VCaP (cell line): Measurements from ENCODE around the gene SERPINE2.

Experiments
- H3K27ac ChIP-seq: fragments of 450-650 bp; 2 replicates; pipeline ENCODE4 v1.5.1; 2017
- TF ChIP-seq, protein P1 (sequence below): fragments of 450-650 bp; conservative IDR thresholded peaks from 2 replicates; pipeline ENCODE4 v1.5.1; 2017; ENCODE audit warnings: mild to moderate bottlenecking, moderate library complexity

SERPINE2 gene

GRCh38 chr2:223972656-223973102 is 66.4 kb downstream of the SERPINE2 start:
- H3K27ac ChIP-seq: no peak overlapping the region
- TF ChIP-seq, protein P1, sequence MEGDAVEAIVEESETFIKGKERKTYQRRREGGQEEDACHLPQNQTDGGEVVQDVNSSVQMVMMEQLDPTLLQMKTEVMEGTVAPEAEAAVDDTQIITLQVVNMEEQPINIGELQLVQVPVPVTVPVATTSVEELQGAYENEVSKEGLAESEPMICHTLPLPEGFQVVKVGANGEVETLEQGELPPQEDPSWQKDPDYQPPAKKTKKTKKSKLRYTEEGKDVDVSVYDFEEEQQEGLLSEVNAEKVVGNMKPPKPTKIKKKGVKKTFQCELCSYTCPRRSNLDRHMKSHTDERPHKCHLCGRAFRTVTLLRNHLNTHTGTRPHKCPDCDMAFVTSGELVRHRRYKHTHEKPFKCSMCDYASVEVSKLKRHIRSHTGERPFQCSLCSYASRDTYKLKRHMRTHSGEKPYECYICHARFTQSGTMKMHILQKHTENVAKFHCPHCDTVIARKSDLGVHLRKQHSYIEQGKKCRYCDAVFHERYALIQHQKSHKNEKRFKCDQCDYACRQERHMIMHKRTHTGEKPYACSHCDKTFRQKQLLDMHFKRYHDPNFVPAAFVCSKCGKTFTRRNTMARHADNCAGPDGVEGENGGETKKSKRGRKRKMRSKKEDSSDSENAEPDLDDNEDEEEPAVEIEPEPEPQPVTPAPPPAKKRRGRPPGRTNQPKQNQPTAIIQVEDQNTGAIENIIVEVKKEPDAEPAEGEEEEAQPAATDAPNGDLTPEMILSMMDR: no peak

GRCh38 chr2:223971731-223972130 is 67.4 kb downstream of the SERPINE2 start:
- H3K27ac ChIP-seq: no peak overlapping the region
- TF ChIP-seq, protein P1: no peak

GRCh38 chr2:223970343-223971128 is 68.5 kb downstream of the SERPINE2 start:
- TF ChIP-seq, protein P1: peak; percentile 95
- no peak overlapping the region for H3K27ac ChIP-seq

GRCh38 chr2:223969856-223970255 is 69.2 kb downstream of the SERPINE2 start:
- H3K27ac ChIP-seq: no peak overlapping the region
- TF ChIP-seq, protein P1: no peak

DNA sequence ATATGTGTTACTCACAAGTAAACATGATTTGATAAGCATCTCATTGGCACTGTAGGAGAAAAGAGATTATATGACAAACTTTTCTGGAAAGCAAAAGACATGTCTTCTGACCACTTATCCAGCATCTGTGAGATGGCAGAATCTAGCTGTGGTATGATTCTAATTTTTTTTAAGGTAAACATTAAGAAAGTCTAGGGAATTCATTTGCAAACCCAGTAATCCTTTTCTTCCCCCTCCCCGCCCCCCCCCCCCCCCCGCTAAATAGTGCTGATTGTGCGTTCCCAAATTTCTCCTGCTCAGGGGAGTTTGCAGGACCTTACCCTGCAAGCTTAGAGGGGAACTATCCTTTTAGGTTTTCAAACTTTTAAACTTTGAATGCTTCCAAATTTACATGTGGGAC is 69.8 kb downstream of the SERPINE2 start:
- H3K27ac ChIP-seq: no peak overlapping the region
- TF ChIP-seq, protein P1: no peak

GRCh38 chr2:223967981-223968380 is 71.1 kb downstream of the SERPINE2 start:
- no peak overlapping the region for H3K27ac ChIP-seq
- TF ChIP-seq, protein P1: no peak

DNA sequence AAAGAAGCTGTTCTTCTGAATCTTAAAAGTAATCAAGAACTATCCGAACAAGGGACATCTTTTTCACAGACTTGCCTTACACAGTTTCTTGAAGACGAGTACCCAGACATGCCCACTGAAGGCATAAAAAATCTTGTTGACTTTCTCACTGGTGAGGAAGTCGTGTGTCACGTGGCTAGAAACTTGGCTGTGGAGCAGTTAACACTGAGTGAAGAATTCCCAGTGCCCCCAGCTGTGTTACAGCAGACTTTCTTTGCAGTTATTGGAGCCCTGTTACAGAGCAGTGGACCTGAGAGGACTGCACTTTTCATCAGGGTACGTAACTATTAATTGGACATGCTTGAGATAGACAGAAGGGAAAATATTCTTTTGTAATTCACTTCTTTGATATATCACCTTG is 79.4 kb downstream of the SERPINE2 start:
- H3K27ac ChIP-seq: no peak overlapping the region
- TF ChIP-seq, protein P1: no peak
